NCI-H2107 treated with DMSO at 0.1 percent for 48 hours (cell line): Measurements from ENCODE around the gene ANGEL2.
"Not testable (repeated sequence)": the region's sequence is repeated elsewhere in the genome, so short reads cannot be mapped to it uniquely, and the experiment has no call there.

Experiments
- DNase-seq: peaks from one replicate; lab custom pipeline; 2025; ENCODE audit not compliant: unreplicated experiment; lab: John Stamatoyannopoulos, UW

The ANGEL2 gene, protein sequence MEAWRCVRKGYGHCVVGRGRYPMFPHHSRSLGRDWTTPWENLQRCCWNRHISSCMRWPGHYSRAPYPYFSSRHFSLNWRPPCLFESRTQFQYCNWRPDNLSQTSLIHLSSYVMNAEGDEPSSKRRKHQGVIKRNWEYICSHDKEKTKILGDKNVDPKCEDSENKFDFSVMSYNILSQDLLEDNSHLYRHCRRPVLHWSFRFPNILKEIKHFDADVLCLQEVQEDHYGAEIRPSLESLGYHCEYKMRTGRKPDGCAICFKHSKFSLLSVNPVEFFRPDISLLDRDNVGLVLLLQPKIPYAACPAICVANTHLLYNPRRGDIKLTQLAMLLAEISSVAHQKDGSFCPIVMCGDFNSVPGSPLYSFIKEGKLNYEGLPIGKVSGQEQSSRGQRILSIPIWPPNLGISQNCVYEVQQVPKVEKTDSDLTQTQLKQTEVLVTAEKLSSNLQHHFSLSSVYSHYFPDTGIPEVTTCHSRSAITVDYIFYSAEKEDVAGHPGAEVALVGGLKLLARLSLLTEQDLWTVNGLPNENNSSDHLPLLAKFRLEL

DNA sequence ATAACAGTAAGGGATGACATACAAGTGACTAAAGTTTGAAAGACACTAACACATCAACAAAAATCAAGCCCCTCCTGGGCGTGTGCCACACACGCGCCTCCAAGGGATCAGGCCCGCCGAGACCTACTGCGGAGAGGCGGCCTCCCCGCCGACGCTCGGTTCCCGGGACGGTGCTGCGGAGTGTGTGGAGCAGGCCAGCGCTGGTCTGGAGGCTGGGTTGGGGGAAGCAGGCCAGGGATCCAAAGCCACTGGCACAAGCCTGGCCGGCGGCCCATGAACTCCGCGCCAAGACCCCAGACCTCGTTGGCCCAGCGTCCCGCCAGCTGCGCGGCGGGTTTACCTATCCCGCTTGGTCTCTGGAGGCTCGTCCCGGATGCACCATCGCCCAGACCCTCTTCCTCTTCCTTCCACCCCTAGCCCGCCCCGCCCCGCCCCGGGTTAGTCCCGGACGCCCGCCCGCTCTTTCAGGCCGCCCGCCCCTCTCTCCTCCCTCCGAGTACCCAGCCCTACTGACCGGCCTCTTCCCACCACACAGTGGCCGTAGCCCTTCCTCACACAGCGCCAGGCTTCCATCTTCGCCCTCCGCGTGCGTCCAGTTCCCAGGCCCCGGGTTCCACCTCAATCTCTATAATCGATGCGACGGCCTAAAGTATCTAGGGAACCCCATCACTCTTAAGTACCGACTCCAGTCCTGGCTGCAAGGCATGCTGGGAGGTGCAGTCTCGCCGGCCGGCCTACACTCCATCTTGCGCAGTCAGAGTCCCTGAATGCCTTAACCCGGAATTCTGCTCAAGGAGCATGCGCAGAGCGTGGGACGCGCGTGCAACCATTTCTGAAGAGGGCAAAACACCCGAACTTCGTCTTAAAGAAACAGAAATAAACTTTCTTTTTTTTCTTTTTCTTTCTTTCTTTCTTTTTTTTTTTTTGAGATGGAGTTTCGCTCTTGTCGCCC is at the start of gene ANGEL2:
TSS of gene ANGEL2 (minus strand) at position 769 of the 952 bp plus-strand sequence. CDS start at position 573, 196 bp downstream.
- DNase-seq, result peak; percentile 93

DNA sequence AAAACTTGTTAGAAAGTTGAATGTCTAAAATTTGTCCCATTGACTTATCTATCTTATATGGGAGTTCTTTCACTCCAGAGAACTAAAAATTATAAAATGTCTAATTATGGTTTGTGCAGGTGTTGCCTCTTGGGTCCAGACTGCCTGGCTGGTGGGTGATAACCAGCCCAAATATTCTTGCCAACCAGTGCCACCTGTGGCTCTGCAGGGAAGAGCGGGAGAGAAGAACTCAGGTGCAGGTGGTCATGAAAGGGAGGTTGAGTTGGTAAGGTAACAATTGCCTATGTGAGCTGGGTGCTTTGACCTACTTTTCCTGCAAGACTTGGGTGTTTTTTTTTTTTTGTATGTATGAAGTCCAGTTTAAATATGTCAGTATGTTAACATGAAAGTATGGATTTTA is 45.6 kb upstream of the ANGEL2 start:
- peak; percentile 29 for DNase-seq

GRCh38 chr1:213060836-213061235 is 45.2 kb upstream of the ANGEL2 start:
- peak; percentile 73 for DNase-seq

DNA sequence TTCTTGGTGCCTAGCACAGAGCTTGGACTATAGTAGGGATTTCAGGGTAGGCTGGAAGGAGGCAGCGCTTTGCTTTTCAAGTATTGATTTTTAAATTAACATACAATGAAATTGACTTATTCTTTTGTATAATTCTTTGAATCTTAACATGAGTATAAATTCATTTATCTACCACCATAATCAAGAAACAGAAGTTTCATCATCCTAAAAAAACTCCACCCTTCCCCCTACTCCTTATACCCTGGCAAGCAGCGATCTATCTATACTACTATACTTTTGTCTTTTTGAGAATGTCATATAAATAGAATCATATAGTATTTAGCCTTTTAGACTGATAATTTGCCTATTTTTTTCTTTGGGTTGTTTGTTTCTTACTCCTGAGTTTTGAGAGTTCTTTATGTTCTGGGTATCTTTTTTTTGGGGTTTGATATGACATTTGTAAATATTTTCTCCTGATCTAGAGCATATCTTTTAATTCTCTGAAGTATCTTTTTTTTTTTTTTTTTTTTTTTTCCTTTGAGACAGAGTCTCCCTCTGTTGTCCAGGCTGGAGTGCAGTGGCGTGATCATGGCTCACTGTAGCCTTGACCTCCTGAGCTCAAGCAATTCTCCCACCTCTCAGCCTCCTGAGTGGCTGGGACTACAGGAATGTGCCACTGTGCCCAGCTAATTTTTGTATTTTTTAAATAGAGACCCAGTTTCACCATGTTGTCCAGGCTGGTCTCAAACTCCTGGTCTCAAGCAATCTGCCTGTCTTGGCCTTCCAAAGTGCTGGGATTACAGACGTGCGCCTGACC is 41.8 kb upstream of the ANGEL2 start:
- DNase-seq, result no peak

- DNase-seq, result no peak
Observed at GRCh38 chr1:213055767-213056166, 40.1 kb upstream of the ANGEL2 start.

DNA sequence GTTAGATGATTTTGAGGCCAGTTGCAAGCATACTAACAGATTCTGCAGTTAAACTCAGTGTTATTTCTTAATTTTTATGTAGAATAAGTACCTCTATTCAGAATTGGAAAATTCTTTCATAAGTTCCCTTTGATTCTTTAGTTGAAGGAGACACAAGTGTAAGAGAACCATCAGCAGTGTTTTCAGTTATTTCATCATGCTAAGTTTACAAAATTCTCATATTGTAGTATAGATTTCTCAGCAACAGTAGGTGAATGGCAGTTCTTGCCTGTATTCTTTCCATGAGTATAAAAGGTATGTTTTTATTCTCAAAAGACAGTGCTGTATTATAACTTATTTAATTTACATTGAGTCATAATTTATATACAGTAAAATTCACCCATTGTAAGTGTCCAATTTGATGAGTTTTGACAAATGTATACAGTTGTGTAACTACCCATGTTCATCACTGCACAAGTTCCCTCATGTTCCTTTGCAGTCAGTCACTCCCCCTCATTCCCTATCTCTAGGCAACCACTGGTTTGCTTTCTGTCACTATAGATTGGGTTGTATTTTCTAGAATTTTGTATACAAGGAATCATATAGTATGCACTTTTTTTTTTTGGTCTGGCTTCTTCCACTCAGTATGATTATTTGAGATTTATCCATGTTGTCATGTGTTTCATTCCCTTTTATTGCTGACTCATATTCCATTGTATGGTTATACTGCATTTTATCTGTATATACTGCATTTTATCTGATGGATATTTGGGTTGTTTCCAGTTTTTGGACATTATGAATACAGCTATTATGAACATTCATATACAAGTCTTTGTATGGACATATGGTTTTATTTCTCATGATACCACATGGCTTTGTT is 39.3 kb upstream of the ANGEL2 start:
- DNase-seq, result no peak

- DNase-seq, result no peak
Observed at GRCh38 chr1:213054142-213054541, 38.5 kb upstream of the ANGEL2 start.

DNA sequence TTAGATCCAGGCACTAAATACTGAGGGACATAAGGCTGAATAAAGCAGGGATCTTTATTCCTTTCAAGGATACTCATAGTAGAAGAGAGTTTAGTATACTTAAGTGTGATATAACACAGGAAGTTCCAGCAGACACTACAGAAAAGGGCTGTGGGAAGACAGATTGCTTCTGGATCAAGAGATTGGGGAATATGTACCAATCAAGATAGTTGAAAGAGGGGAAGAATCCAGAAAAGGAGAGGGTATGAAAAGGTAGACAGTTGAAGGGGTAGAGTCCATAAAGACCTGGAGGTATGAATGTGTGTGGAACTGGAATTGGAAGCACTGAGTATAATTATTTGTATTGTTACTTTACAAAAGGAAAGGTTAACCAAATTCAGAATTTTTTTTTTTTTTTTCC is 37.8 kb upstream of the ANGEL2 start:
- DNase-seq, result no peak

GRCh38 chr1:213051881-213052202 is 36.2 kb upstream of the ANGEL2 start:
- no peak for DNase-seq

DNA sequence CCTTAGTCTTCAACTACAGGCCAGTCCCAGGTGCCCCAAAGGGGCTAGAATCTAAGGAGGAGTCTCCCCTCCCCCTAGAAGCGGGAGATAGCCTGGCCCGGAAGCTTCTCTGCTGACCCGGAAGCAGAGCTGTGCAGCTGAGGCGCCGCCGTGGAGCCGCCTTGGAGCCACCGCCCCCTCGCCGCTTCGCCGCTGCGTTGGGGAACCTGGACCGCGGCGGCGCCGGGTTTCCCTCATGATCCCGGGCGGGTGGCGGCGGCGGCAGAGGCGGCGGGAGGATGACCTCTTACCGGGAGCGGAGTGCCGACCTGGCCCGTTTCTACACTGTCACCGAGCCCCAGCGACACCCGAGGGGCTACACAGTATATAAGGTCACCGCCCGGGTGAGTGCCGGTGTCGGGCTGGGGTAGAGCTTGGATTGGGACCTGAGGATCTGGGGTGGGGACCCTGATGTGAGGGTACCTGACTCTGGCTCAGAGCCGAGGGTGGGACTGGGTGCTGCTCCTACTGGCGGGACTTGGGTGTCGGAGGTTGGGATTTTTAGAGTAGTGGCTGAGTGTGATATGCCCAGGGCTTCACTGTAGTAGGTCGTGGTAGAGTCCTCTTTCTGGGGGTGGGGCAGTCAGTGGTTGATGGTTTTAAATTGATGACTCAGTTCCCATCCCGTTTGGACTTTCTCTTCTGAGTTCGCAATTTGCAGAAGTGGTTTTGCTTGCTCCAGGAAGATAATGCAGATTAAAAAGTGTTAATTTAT is 35.6 kb upstream of the ANGEL2 start, which contains the start of gene RPS6KC1:
TSS of gene RPS6KC1 (plus strand) at position 115 of the 754 bp plus-strand sequence. CDS start at position 279, 164 bp downstream.
- peak; percentile 84 for DNase-seq

GRCh38 chr1:213050745-213051126 is 35.1 kb upstream of the ANGEL2 start:
- DNase-seq, result no peak

DNA sequence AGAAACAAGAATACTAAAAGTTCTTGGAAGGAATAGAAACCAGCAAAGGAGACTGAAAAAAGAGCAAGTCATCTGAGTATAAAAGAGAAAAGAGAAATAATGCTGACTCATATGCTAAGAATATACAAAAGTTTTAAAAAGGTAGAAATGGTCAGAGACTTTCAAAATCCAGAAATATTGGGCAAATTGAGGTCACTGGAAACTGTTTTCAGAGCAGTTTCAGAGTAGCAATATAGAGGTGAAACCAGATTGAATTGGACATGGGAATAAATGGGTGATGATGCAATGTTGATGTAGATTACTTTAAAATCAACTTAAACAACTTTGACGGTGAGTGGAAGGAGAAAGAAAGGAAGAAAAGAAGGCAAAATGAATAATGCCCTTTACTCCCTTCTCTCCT is 33.6 kb upstream of the ANGEL2 start:
- no peak for DNase-seq

DNA sequence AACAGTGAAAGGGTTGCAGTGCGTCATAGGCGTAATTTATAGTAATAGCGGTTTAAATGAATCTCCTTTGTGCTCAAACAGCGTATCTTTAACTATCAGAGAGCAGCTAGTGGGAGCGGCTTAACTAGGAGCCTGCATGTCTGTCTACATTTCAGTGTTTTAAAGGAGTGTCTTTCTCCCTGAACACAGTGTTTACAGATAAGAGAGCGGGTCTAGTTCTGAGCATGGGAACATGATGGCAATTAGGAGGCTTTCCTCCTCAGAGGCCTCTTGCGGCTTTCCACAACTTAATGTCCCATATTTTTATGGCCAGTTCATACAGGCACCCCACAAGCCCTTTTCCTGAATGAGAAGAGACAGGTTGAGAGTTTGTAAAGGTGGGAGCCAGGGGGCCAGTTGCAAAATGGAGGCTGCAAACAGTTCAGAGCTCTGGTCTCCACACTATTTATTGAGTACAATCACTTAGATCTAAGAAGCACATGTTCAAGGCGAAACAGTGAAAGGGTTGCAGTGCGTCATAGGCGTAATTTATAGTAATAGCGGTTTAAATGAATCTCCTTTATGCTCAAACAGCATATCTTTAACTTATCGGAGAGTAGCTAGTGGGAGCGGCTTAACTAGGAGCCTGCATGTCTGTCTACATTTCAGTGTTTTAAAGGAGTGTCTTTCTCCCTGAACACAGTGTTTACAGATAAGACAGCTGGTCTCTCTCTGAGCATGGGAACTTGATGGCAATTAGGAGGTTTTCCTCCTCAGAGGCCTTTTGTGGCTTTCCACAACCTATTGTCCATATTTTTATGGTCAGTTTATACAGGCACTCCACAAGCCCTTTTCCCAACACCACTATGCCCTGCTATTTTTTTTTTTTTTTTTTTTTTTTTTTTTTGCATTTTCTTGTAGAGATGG is 29.9 kb upstream of the ANGEL2 start:
- peak; percentile 59 for DNase-seq

GRCh38 chr1:213041443-213041842 is 25.8 kb upstream of the ANGEL2 start:
- no peak for DNase-seq

DNA sequence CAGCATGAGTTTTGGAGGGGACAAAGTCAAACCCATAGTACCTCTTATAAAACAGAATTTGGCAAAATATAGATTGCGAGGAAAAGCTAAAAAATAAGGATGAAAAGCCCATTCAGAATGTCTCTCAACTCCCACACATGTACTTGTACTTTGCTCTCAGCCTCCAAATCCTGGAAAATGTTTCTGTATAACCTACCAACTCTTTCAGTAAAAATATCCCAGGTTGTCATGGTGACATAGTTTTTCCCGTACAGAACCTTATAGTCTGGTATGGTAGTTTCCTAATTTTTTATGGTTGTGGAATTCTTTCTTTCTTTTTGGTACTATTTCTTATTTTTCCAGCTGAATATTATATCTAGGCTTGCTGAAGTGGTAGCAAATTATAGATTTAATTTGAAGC is 19.9 kb upstream of the ANGEL2 start:
- no peak for DNase-seq

GRCh38 chr1:213034713-213035112 is 19.0 kb upstream of the ANGEL2 start:
- DNase-seq, result no peak

GRCh38 chr1:213032651-213033050 is 17.0 kb upstream of the ANGEL2 start:
- no peak for DNase-seq

GRCh38 chr1:213027024-213027423 is 11.4 kb upstream of the ANGEL2 start:
- not testable (repeated sequence) for DNase-seq
